H9 (cell line): ENCODE results near the gene ANKS1B. TPM values are rescaled to one million over a fixed set of nuclear protein-coding genes. Genes with fewer than 3 reads are reported as not detected.

Source experiments
- DNase-seq: peaks from one replicate; pipeline ENCODE4 v3.0.0-alpha.2; 2017
- H2AFZ ChIP-seq: one replicate; pipeline ENCODE4 v1.6.1; 2013; ENCODE audit warnings: mild to moderate bottlenecking, low read length, control low read depth, moderate library complexity
- H2AK5ac ChIP-seq: 2 replicates; pipeline ENCODE4 v1.6.1; 2013; ENCODE audit warnings: low read length, control low read depth, mixed read lengths; ENCODE audit not compliant: insufficient read length
- H2BK120ac ChIP-seq: one replicate; pipeline ENCODE4 v1.6.1; 2013; ENCODE audit warnings: low read depth, mild to moderate bottlenecking, low read length, control low read depth, inconsistent platforms; ENCODE audit not compliant: poor library complexity, severe bottlenecking
- H2BK12ac ChIP-seq: 2 replicates; pipeline ENCODE4 v1.6.1; 2013; ENCODE audit warnings: low read length, control low read depth, mixed read lengths, low read depth; ENCODE audit not compliant: insufficient read length
- H2BK15ac ChIP-seq: 2 replicates; pipeline ENCODE4 v1.6.1; 2013; ENCODE audit warnings: low read depth, low read length, control low read depth
- H2BK20ac ChIP-seq: one replicate; pipeline ENCODE4 v1.6.1; 2013; ENCODE audit warnings: low read depth, mild to moderate bottlenecking, low read length, control low read depth, inconsistent platforms; ENCODE audit not compliant: poor library complexity, severe bottlenecking
- H2BK5ac ChIP-seq: 2 replicates; pipeline ENCODE4 v1.6.1; 2013; ENCODE audit warnings: low read length, control low read depth, mixed read lengths; ENCODE audit not compliant: insufficient read length
- H3K14ac ChIP-seq: 2 replicates; pipeline ENCODE4 v1.6.1; 2013; ENCODE audit warnings: low read length, control low read depth; ENCODE audit not compliant: insufficient read depth
- H3K18ac ChIP-seq: 2 replicates; pipeline ENCODE4 v1.6.1; 2013; ENCODE audit warnings: low read depth, mild to moderate bottlenecking, mixed read lengths, low read length, control low read depth; ENCODE audit not compliant: insufficient read length
- H3K23ac ChIP-seq: 2 replicates; pipeline ENCODE4 v1.6.1; 2013; ENCODE audit warnings: low read length, control low read depth, mixed read lengths, low read depth; ENCODE audit not compliant: insufficient read length
- H3K23me2 ChIP-seq: 2 replicates; pipeline ENCODE4 v1.6.1; 2013; ENCODE audit warnings: low read depth, mild to moderate bottlenecking, mixed read lengths, low read length, control low read depth; ENCODE audit not compliant: insufficient read length, poor library complexity, severe bottlenecking
- H3K27ac ChIP-seq: 2 replicates; pipeline ENCODE4 v1.5.1; 2013; ENCODE audit warnings: low read length, control low read depth, mixed read lengths, low read depth; ENCODE audit not compliant: insufficient read length
- H3K27me3 ChIP-seq: 2 replicates; pipeline ENCODE4 v1.6.1; 2013; ENCODE audit warnings: low read length, control low read depth, inconsistent platforms; ENCODE audit not compliant: insufficient read depth
- H3K4ac ChIP-seq: 2 replicates; pipeline ENCODE4 v1.6.1; 2013; ENCODE audit warnings: low read depth, mild to moderate bottlenecking, control low read depth, inconsistent platforms, low read length, moderate library complexity
- H3K4me1 ChIP-seq: 2 replicates; pipeline ENCODE4 v1.6.1; 2013; ENCODE audit warnings: low read length, control low read depth, inconsistent platforms; ENCODE audit not compliant: insufficient read depth
- H3K4me2 ChIP-seq: 2 replicates; pipeline ENCODE4 v1.6.1; 2013; ENCODE audit warnings: low read length, control low read depth, mixed read lengths; ENCODE audit not compliant: insufficient read length, insufficient read depth
- H3K56ac ChIP-seq: 2 replicates; pipeline ENCODE4 v1.6.1; 2013; ENCODE audit warnings: low read depth, mild to moderate bottlenecking, mixed read lengths, low read length, control low read depth; ENCODE audit not compliant: insufficient read length
- H3K79me1 ChIP-seq: 2 replicates; pipeline ENCODE4 v1.6.1; 2013; ENCODE audit warnings: low read depth, mild to moderate bottlenecking, moderate library complexity, low read length, control low read depth, inconsistent platforms; ENCODE audit not compliant: insufficient read depth, poor library complexity, severe bottlenecking
- H3K79me2 ChIP-seq: 2 replicates; pipeline ENCODE4 v1.6.1; 2013; ENCODE audit warnings: low read length, control low read depth, inconsistent platforms; ENCODE audit not compliant: insufficient read depth
- H3K9ac ChIP-seq: 2 replicates; pipeline ENCODE4 v1.6.1; 2013; ENCODE audit warnings: low read length, control low read depth, mixed read lengths; ENCODE audit not compliant: insufficient read length; ENCODE audit errors: extremely low read depth
- H3K9me3 ChIP-seq: one replicate; pipeline ENCODE4 v1.6.1; 2013; ENCODE audit warnings: low read depth, low read length, inconsistent platforms; ENCODE audit not compliant: control insufficient read depth
- H3T11ph ChIP-seq: one replicate; pipeline ENCODE4 v1.6.1; 2013; ENCODE audit warnings: mild to moderate bottlenecking, low read length, control low read depth, inconsistent platforms
- H4K20me1 ChIP-seq: one replicate; pipeline ENCODE4 v1.6.1; 2013; ENCODE audit not compliant: control insufficient read depth, insufficient read length, insufficient read depth
- H4K5ac ChIP-seq: 2 replicates; pipeline ENCODE4 v1.6.1; 2013; ENCODE audit warnings: low read depth, mild to moderate bottlenecking, mixed read lengths, low read length, control low read depth; ENCODE audit not compliant: insufficient read length
- H4K8ac ChIP-seq: replicated peaks from 2 replicates; pipeline ENCODE4 v1.6.1; 2013; ENCODE audit warnings: low read length, control low read depth, mixed read lengths, low read depth; ENCODE audit not compliant: insufficient read length
- H4K91ac ChIP-seq: 2 replicates; pipeline ENCODE4 v1.6.1; 2013; ENCODE audit warnings: low read depth, mild to moderate bottlenecking, moderate library complexity, mixed read lengths, low read length, control low read depth; ENCODE audit not compliant: insufficient read length
- H3K27ac Mint-ChIP-seq, 3 experiments: 2 replicates in 2 of 3; 3 replicates in 1 of 3; pipeline ENCODE4 v1.8.0; 2020 to 2021; ENCODE audit warnings: mixed read lengths in 3 of 3, mild to moderate bottlenecking in 1 of 3, moderate library complexity in 1 of 3
- H3K27me3 Mint-ChIP-seq: 2 replicates; pipeline ENCODE4 v1.8.0; 2021; ENCODE audit warnings: low read depth, mild to moderate bottlenecking, moderate library complexity, mixed read lengths
- H3K36me3 Mint-ChIP-seq, 3 experiments: 2 replicates in 2 of 3; 3 replicates in 1 of 3; pipeline ENCODE4 v1.8.0; 2020 to 2021; ENCODE audit warnings: low read depth in 3 of 3, mixed read lengths in 3 of 3; ENCODE audit not compliant: insufficient read depth in 1 of 3
- H3K4me1 Mint-ChIP-seq, 2 experiments: 2 replicates each; pipeline ENCODE4 v1.8.0; 2020; ENCODE audit warnings: mixed read lengths in 2 of 2
- H3K4me3 Mint-ChIP-seq, 2 experiments: 2 replicates in 1 of 2; 3 replicates in 1 of 2; pipeline ENCODE4 v1.8.0; 2020 to 2021; ENCODE audit warnings: mild to moderate bottlenecking in 2 of 2, mixed read lengths in 2 of 2, moderate library complexity in 1 of 2
- H3K9me3 Mint-ChIP-seq, 2 experiments: 2 replicates in 1 of 2; 3 replicates in 1 of 2; pipeline ENCODE4 v1.8.0; 2020; ENCODE audit warnings: mild to moderate bottlenecking in 2 of 2, mixed read lengths in 2 of 2, moderate library complexity in 1 of 2
- CTCF ChIP-seq: fragments of 200-600 bp; sonication (generic); conservative IDR thresholded peaks from 3 replicates; pipeline ENCODE4 v1.8.0; 2021; ENCODE audit warnings: antibody characterized with exemption, mild to moderate bottlenecking
- WGBS: extraction: QIAGEN DNeasy Blood & Tissue Kit; methylation state at CpG from one replicate; pipeline ENCODE4 v1.1.7; 2013; ENCODE audit warnings: missing lambda C conversion rate, low lambda C conversion rate, mixed read lengths; ENCODE audit not compliant: insufficient read length; ENCODE audit errors: extremely low coverage; 5-methylcytosine and 5-hydroxymethylcytosine counted together
- total RNA-seq: library from RNA; stranded (reverse); gene quantifications from 2 replicates; pipeline ENCODE4 v1.2.1, GENCODE V29; 2021

Gene ANKS1B
- total RNA-seq, 1 experiment from 2014 or later = 4.1 TPM

GRCh38 chr12:98812225-98812624 is 1172.5 kb downstream of the ANKS1B start:
- no peak overlapping the region for H3K4me3 Mint-ChIP-seq
- no peak overlapping the region for H3K27ac Mint-ChIP-seq
- no peaks in the 10 kb centered on the region; the same call in 1 of the 2 replicates for H3K27me3 Mint-ChIP-seq
- Histone ChIP-seq H2BK120ac (no peak overlapping the region), H3K14ac (no peak overlapping the region), H2BK12ac (no peak overlapping the region), H3K4me2 (no peak overlapping the region), H2BK5ac (no peak overlapping the region), H2BK15ac (no peak overlapping the region), H3K9ac (no peak overlapping the region), H3K27me3 (no peaks in the 10 kb centered on the region), H3K23ac (no peak overlapping the region), H4K91ac (no peak overlapping the region), H3K18ac (no peak overlapping the region), H3K9me3 (no peaks in the 10 kb centered on the region), H3T11ph (no peak overlapping the region), H3K23me2 (no peaks in the 10 kb centered on the region), H4K5ac (no peak overlapping the region), H4K20me1 (no peaks in the 10 kb centered on the region), H3K79me2 (no peaks in the 10 kb centered on the region), H2AK5ac (no peak overlapping the region), H4K8ac (no peak overlapping the region), H2AFZ (no peak overlapping the region), H3K4me1 (no peaks in the 10 kb centered on the region), H3K27ac (no peak overlapping the region), H3K56ac (no peak overlapping the region), H2BK20ac (no peak overlapping the region), H3K4ac (no peak overlapping the region), H3K79me1 (no peaks in the 10 kb centered on the region)
- H3K4me1 Mint-ChIP-seq = peaks cover 2 to 10% of the 10 kb centered on the region in 2 experiments; a peak in 2 of 4 replicates
- no peaks in the 10 kb centered on the region for H3K9me3 Mint-ChIP-seq
- no peak for TF ChIP-seq CTCF
- WGBS = no CpG with 5 or more reads among the region's 7 CpGs
- H3K36me3 Mint-ChIP-seq = no peaks in the 10 kb centered on the region
- DNase-seq = no peak
